Astrocyte of the cerebellum (primary cell): ENCODE measurements around the gene CA7.
A peak's percentile ranks its signal among the peaks of the same experiment; 100 is the strongest.

Source experiments
- DNase-seq: peaks from one replicate; pipeline ENCODE4 v3.0.0-alpha.2; 2011; ENCODE audit warnings: low read depth
- H3K4me3 ChIP-seq: 2 replicates; pipeline ENCODE4 v1.5.1; 2011; ENCODE audit warnings: mild to moderate bottlenecking, low read depth, low read length, moderate library complexity
- in situ Hi-C: cut with HindIII; loops from 2 replicates; pipeline ENCODE4 v1.10.0; 2017; ENCODE audit warnings: low sequenced_read_pairs
- TF ChIP-seq, protein P1 (sequence below): IDR thresholded peaks from 2 replicates; pipeline ENCODE4 v1.5.1; 2012; ENCODE audit warnings: low read length, low read depth, moderate library complexity, mild to moderate bottlenecking; ENCODE audit errors: missing control alignments

The CA7 gene

DNA sequence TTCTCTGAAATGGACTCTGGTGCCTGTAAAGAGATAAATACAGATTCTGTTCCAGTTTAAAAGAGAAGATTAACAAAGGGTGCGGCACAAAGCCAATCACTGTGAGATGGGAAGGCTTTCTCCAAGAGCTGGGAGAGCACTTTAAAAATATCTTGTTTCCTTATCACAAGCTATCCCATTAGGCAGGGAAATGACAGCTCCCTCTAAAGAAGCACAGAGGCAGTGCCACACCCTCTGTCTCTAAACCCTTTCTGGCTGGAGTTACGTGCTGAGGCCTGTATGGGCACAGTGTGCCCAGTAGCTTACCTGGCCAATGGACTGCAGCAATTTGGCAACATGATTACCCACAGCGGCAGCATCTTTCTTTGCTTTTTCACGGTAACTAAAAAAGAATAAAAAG, 33.8 kb upstream of the CA7 start:
- TF ChIP-seq, protein P1, sequence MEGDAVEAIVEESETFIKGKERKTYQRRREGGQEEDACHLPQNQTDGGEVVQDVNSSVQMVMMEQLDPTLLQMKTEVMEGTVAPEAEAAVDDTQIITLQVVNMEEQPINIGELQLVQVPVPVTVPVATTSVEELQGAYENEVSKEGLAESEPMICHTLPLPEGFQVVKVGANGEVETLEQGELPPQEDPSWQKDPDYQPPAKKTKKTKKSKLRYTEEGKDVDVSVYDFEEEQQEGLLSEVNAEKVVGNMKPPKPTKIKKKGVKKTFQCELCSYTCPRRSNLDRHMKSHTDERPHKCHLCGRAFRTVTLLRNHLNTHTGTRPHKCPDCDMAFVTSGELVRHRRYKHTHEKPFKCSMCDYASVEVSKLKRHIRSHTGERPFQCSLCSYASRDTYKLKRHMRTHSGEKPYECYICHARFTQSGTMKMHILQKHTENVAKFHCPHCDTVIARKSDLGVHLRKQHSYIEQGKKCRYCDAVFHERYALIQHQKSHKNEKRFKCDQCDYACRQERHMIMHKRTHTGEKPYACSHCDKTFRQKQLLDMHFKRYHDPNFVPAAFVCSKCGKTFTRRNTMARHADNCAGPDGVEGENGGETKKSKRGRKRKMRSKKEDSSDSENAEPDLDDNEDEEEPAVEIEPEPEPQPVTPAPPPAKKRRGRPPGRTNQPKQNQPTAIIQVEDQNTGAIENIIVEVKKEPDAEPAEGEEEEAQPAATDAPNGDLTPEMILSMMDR = no peak
- in situ Hi-C loops = no loop called here
- no peak for DNase-seq
- no peak overlapping the region for H3K4me3 ChIP-seq

DNA sequence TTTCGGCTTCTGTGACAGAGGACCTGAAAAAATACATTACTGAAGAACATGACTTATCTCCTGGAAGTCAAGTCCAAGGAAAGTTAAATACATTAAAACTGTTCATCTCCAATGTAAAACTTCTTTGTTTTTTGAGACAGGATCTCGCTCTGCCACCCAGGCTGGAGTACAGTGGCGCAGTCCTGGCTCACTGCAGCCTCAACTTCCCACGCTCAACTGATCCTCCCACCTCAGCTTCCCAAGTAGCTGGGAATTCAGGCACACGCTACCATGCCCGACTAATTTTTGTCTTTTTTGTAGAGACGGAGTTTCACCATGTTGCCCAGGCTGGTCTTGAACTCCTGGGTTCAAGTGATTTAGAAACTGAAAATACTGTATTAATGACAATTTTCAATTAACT, 33.2 kb upstream of the CA7 start:
- DNase-seq = no peak
- in situ Hi-C loops = no loop called here
- TF ChIP-seq, protein P1 = no peak
- no peak overlapping the region for H3K4me3 ChIP-seq

DNA sequence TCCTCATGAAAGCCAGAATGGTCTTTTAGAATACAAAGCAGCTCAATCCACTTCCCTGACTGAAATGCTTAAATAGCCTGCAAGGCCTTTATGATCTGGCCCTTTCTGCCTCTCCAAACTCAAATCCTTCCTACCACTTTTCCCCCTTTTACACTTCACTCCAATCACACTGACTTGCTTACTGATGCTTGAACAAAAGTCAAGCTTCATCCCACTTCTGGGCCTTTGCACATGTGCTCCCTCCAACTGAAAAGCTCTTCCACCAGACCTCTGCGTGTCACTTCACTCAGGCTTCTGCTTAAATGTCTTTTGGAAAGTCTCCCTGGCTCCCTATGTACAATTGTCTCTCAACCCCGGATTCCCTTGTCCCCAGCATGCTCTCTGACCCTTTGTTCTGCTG, 29.5 kb upstream of the CA7 start:
- TF ChIP-seq, protein P1 = no peak
- DNase-seq = no peak
- H3K4me3 ChIP-seq = no peak overlapping the region
- in situ Hi-C loops = no loop called here

DNA sequence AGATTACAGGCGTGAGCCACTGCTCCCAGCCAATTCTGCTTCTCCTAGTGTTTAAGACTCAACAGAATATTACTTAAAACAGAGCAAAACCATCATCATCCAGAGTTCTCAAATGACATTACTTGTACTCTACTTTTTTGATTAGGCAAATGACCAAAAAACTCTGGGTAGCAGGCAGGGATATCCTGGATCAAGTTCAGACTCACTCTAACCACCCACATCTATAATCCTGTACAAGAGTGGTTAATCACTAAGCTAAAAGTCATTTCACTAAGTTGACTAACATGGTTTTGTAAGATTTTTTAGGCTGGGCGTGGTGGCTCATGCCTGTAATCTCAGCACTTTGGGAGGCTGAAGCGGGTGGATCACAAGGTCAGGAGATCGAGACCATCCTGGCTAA, 20.2 kb upstream of the CA7 start:
- DNase-seq = no peak
- no peak overlapping the region for H3K4me3 ChIP-seq
- TF ChIP-seq, protein P1 = no peak
- in situ Hi-C loops = no loop called here

DNA sequence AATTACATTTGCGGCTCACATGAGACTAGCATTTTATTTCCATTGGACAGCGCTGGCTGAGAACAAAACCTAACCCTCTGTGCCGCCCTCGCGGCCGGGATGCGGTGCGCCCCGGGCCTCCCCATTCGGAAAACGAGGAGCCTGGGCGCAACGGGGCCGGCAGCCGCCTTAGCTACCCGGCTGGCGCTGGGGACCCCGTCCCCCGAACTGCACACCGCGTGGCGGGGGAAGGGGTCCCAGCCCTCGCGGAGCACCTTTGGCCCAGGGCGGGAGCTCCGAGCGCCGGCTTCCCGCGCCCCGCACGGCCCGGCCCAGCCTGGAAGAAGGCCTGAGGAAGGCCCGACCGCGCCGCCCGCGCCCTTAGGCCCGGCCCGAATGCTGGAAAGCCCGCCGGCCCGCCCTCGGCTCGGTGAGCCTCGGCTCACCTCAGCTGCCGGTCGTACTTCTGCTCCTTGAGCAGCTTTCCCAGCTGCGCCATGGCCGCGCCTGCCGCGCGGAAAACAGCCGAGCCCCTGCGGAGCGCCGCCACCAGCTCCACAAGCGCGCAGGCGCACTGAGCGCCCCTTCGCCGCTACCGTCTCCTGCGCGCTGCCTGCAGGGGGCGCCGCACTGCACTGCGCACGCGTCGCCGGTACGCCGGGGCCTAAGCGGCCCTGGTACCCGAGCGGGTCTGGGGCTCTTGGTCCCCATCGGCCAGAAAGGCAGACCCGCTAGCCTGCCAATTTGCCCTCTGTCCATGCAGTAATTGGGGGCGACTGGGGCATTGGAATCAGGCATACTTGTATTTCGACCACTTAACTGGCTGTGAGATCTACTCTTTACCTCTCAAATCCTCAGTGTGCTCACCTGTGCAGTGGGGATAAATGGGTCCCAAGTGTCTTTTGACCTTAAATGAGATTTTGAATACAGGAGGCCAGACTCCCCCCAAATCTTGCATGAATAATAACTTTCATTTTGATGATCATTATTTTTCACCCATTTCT, 13.5 kb upstream of the CA7 start, which contains the start of gene NAE1:
Gene NAE1, minus strand, starts transcription at position 555 of the 983 bp plus-strand sequence. Its CDS starts 77 bp downstream, at position 478.
- in situ Hi-C loops = no loop called here
- DNase-seq = peak; percentile 55
- peak within 1 kb of the TSS; percentile 82 for H3K4me3 ChIP-seq
- TF ChIP-seq, protein P1 = peak; percentile 98

DNA sequence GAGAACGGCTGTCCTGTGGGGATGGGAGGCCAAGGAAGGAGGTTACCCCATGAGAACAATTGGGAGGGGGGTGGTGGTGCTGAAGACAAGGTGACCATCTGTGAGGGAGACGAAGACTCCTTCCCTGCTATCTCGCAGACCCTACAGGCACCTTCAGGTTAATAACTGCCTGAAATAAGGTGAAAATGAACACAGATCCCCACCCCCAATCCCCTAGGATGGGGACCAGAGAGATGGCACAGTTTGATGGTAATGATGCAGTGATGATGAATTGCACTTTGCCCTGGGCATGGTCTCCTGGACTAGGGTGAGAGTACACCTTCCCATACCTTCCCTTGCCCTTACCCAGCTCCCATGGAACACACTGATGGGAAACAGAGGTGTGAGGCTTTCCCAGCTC, 12.0 kb upstream of the CA7 start:
- TF ChIP-seq, protein P1 = no peak
- no peak for DNase-seq
- H3K4me3 ChIP-seq = no peak overlapping the region
- in situ Hi-C loops = no loop called here
